Muscle layer of duodenum (tissue), 2 donors: ENCODE data around the gene MTX2.
"Not testable (repeated sequence)": the region's sequence is repeated elsewhere in the genome, so short reads cannot be mapped to it uniquely, and the experiment has no call there.

Source experiments
- H3K27ac ChIP-seq: one replicate; pipeline ENCODE4 v1.7.0; 2013; ENCODE audit warnings: mild to moderate bottlenecking, low read length
- H3K27me3 ChIP-seq: one replicate; pipeline ENCODE4 v1.7.0; 2013; ENCODE audit warnings: low read depth, mild to moderate bottlenecking, control low read depth, low read length
- H3K36me3 ChIP-seq, 2 donors: one replicate each; pipeline ENCODE4 v1.7.0; 2013; ENCODE audit warnings: low read length in 2 of 2, control low read depth in 1 of 2, mild to moderate bottlenecking in 1 of 2; ENCODE audit not compliant: insufficient read depth in 2 of 2, control insufficient read depth in 1 of 2
- H3K4me1 ChIP-seq, 2 donors: one replicate each; pipeline ENCODE4 v1.7.0; 2013; ENCODE audit warnings: low read length in 2 of 2, mild to moderate bottlenecking in 2 of 2, control low read depth in 1 of 2, moderate library complexity in 1 of 2; ENCODE audit not compliant: insufficient read depth in 2 of 2, control insufficient read depth in 1 of 2
- H3K4me3 ChIP-seq, 2 donors: one replicate each; pipeline ENCODE4 v1.7.0; 2013; ENCODE audit warnings: low read length in 2 of 2, low read depth in 1 of 2, mild to moderate bottlenecking in 1 of 2
- H3K9me3 ChIP-seq, 2 donors: one replicate each; pipeline ENCODE4 v1.7.0; 2013; ENCODE audit warnings: low read length in 2 of 2, control low read depth in 1 of 2, mild to moderate bottlenecking in 1 of 2; ENCODE audit not compliant: control insufficient read depth in 1 of 2
- donor health status: healthy.

The MTX2 gene

DNA sequence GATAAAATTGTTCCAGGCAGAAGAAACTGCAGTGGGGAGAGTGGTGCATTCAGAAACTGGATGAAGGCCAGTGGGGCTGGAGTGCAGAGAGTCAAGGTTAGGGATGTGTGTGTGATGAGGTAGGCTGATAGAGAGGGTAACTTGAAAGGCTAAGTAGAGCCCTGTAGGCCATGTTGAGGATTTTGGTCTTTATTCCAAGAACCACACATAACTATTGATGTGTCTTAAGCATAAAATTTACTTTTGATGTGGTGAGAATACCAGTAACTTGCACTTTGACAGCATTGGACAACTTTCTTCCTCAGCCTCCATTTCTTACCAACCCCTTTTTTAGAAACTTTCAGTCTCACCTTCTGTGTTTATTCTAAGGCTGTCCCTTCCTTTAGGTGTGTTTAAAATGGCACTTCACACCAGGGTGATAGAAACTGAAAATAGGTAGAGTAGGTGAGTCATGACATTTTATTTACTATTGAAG, 22.6 kb downstream of the MTX2 start:
- H3K27ac ChIP-seq, result no peak overlapping the region
- no peaks in the 10 kb centered on the region for H3K27me3 ChIP-seq
- H3K4me3 ChIP-seq, result no peak overlapping the region
- H3K36me3 ChIP-seq, result no peaks in the 10 kb centered on the region
- no peaks in the 10 kb centered on the region for H3K9me3 ChIP-seq
- H3K4me1 ChIP-seq, result peaks cover 0 to 5% of the 10 kb centered on the region in 2 donors

DNA sequence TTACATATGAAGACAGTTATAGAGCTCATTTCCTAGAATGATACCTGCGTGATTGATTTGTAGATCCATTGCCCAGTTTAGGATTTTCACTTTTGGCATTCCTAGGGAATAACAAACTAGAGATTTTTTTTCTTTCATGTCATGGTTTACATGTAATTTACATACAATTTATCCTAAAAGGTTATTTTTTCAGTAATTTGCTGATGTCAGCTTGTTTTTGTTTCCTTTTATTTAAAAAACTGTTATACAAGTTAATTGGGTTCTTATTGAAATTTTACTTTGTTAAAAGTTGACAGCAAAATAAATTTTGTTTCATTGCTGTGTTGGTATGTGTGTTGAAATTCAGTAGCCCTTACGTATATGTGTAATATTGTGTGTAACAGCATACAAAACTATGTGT, 23.4 kb downstream of the MTX2 start:
- Histone ChIP-seq H3K4me1 (peaks cover 0 to 5% of the 10 kb centered on the region in 2 donors), H3K4me3 (no peak overlapping the region), H3K27ac (no peak overlapping the region), H3K9me3 (no peaks in the 10 kb centered on the region), H3K36me3 (peaks cover 0 to 5% of the 10 kb centered on the region in 2 donors), H3K27me3 (no peaks in the 10 kb centered on the region)

- no peaks in the 10 kb centered on the region for H3K9me3 ChIP-seq
- H3K4me1 ChIP-seq, result peaks cover 0 to 5% of the 10 kb centered on the region in 2 donors
- peaks cover 0 to 5% of the 10 kb centered on the region in 2 donors for H3K36me3 ChIP-seq
Measured at GRCh38 chr2:176293334-176293733, 24.1 kb downstream of the MTX2 start.

GRCh38 chr2:176297067-176297466, 27.8 kb downstream of the MTX2 start:
- no peaks in the 10 kb centered on the region for H3K9me3 ChIP-seq
- H3K4me1 ChIP-seq, result peaks cover 0 to 5% of the 10 kb centered on the region in 2 donors
- no peak overlapping the region for H3K4me3 ChIP-seq
- no peaks in the 10 kb centered on the region for H3K27me3 ChIP-seq
- no peak overlapping the region for H3K27ac ChIP-seq
- peaks cover 5 to 10% of the 10 kb centered on the region in 2 donors for H3K36me3 ChIP-seq

More at GRCh38 chr2:176293334-176293733, 24.1 kb downstream of the MTX2 start:
- Histone ChIP-seq H3K4me3 (no peak overlapping the region), H3K27ac (no peak overlapping the region), H3K27me3 (no peaks in the 10 kb centered on the region)

DNA sequence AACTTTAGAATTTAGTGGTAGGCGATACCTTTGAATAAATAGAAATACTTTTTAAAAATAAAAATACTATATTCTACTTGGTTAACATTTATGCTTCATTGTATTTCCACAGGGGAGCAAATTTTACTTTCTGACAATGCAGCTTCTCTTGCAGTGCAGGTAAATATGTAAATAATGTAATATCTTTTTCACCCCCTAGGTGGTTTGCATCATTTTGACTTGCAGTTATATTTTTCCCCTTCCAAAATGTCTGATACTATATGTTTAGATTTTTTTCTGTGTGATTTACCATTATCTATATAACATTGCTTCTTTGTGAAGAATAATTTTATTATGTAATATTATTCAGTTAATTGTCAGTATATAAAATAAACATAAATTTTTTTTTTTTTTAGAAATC, 28.5 kb downstream of the MTX2 start:
- peaks cover 5 to 10% of the 10 kb centered on the region in 2 donors for H3K36me3 ChIP-seq
- peaks cover 0 to 5% of the 10 kb centered on the region in 2 donors for H3K4me1 ChIP-seq
- no peaks in the 10 kb centered on the region for H3K27me3 ChIP-seq
- no peaks in the 10 kb centered on the region for H3K9me3 ChIP-seq
- H3K4me3 ChIP-seq, result no peak overlapping the region
- no peak overlapping the region for H3K27ac ChIP-seq

GRCh38 chr2:176306020-176306419, 36.8 kb downstream of the MTX2 start:
- H3K4me3 ChIP-seq, H3K4me1 ChIP-seq, H3K27me3 ChIP-seq, H3K9me3 ChIP-seq, H3K36me3 ChIP-seq, H3K27ac ChIP-seq: not testable (repeated sequence)

DNA sequence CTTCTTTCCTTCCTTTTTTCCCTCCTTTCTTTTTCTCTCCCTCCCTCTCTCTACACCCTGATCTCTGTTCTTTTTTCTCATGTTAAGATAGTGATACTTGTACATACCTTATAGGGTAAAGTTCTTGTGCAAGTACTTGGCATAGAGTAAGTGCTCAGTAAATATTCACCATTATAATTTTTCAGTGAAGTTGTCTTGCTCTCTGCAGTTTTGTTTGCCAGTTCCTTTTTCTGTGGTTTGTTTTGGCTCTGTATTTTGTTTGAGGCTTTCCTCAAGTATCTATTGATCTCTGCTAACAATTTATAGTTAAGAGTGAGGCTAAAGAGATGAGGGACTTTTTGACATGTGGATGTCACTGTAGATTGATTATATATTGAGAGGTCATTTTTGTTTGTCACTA, 48.0 kb downstream of the MTX2 start:
- no peak overlapping the region for H3K4me3 ChIP-seq
- no peaks in the 10 kb centered on the region for H3K27me3 ChIP-seq
- H3K4me1 ChIP-seq, result peaks cover 0 to 6% of the 10 kb centered on the region in 2 donors
- H3K27ac ChIP-seq, result no peak overlapping the region
- H3K9me3 ChIP-seq, result no peaks in the 10 kb centered on the region
- H3K36me3 ChIP-seq, result peaks cover 0 to 5% of the 10 kb centered on the region in 2 donors

GRCh38 chr2:176317623-176318065, 48.4 kb downstream of the MTX2 start:
- Histone ChIP-seq H3K4me1 (peaks cover 0 to 6% of the 10 kb centered on the region in 2 donors), H3K4me3 (no peak overlapping the region), H3K9me3 (no peaks in the 10 kb centered on the region), H3K36me3 (peaks cover 0 to 5% of the 10 kb centered on the region in 2 donors), H3K27ac (no peak overlapping the region), H3K27me3 (no peaks in the 10 kb centered on the region)

GRCh38 chr2:176321916-176322315, 52.7 kb downstream of the MTX2 start:
- Histone ChIP-seq H3K27me3 (no peaks in the 10 kb centered on the region), H3K4me1 (peaks cover 0 to 6% of the 10 kb centered on the region in 2 donors), H3K4me3 (no peak overlapping the region), H3K36me3 (no peaks in the 10 kb centered on the region), H3K27ac (no peak overlapping the region), H3K9me3 (no peaks in the 10 kb centered on the region)

DNA sequence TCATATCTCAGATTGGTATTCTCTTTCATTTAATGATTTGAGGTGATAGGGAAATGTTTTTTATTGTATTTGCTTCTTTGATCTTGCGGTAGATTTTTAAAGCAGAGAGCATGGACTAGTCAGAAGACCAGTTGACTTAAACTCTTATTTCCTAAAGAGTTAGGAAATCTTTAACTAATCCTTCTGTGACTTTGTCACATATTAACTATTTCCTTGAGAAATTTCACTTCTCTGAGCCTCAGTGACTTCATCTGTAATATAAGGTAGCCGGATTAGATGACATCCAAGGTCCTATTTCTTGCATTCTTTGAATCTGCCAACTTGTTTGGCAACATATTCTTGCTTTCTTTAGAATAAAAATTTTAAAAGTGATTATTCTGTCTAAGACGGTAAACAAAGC, 55.6 kb downstream of the MTX2 start:
- no peaks in the 10 kb centered on the region for H3K4me1 ChIP-seq
- no peak overlapping the region for H3K27ac ChIP-seq
- no peak overlapping the region for H3K4me3 ChIP-seq
- no peaks in the 10 kb centered on the region for H3K27me3 ChIP-seq
- peaks cover 0 to 2% of the 10 kb centered on the region in 2 donors for H3K36me3 ChIP-seq
- no peaks in the 10 kb centered on the region for H3K9me3 ChIP-seq

GRCh38 chr2:176325732-176326131, 56.5 kb downstream of the MTX2 start:
- no peak overlapping the region for H3K27ac ChIP-seq
- peaks cover 0 to 3% of the 10 kb centered on the region in 2 donors for H3K36me3 ChIP-seq
- no peaks in the 10 kb centered on the region for H3K27me3 ChIP-seq
- no peak overlapping the region for H3K4me3 ChIP-seq
- H3K4me1 ChIP-seq, result no peaks in the 10 kb centered on the region
- H3K9me3 ChIP-seq, result no peaks in the 10 kb centered on the region

GRCh38 chr2:176328149-176328548, 58.9 kb downstream of the MTX2 start:
- peaks cover 0 to 3% of the 10 kb centered on the region in 2 donors for H3K36me3 ChIP-seq
- H3K9me3 ChIP-seq, result no peaks in the 10 kb centered on the region
- H3K4me1 ChIP-seq, result no peaks in the 10 kb centered on the region
- no peak overlapping the region for H3K27ac ChIP-seq
- H3K27me3 ChIP-seq, result no peaks in the 10 kb centered on the region
- H3K4me3 ChIP-seq, result no peak overlapping the region
